Measurements from ENCODE around the gene NPTN. TPM values are rescaled to one million over a fixed set of nuclear protein-coding genes. Genes with fewer than 3 reads are reported as not detected.
"Not testable (repeated sequence)": the region's sequence is repeated elsewhere in the genome, so short reads cannot be mapped to it uniquely, and the experiment has no call there.

The NPTN gene
- total and polyA plus RNA-seq, 9 of the 15 experiments (the other 6 are each of a cell fraction or from before 2014, with no cell fraction given): 9.6 to 48.5 (median 21.7) TPM

DNA sequence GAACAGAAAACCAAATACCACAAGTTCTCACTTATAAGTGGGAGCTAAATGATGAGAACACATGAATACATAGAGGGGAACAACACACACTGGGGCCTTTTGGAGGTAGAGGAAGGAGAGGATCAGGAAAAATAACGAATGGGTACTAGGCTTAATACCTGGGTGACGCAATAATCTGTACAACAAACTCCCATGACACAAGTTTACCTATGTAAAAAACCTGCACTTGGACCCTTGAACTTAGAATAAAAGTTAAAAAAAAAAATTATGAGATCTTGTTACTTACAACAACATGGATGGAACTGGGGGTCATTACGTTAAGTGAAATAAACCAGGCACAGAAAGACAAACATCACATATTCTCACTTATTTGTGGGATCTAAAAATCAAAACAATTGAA is 84.3 kb downstream of the NPTN start:
- H4K20me1 ChIP-seq (replicated peaks; ENCODE audit: control insufficient read depth, insufficient read depth, low read length); H3K79me2 ChIP-seq (ENCODE audit: control insufficient read depth, insufficient read depth, low read length); DNase-seq (ENCODE audit: extremely low read depth in 1 of 4, low spot score in 3 of 4); H3K9me3 ChIP-seq (replicated peaks; ENCODE audit: control insufficient read depth, insufficient read depth, low read depth, low read length); H3K4me1 ChIP-seq (replicated peaks in 1 of 2; ENCODE audit: control insufficient read depth in 2 of 2, insufficient read depth in 2 of 2, low read length in 2 of 2); intact Hi-C loops (cut with micrococcal nuclease); H3K4me3 ChIP-seq; H3K9me1 ChIP-seq (ENCODE audit: control insufficient read depth, insufficient read depth, low read length); H3K27ac ChIP-seq (ENCODE audit: extremely low read depth, low read depth, low read length); H3K36me3 ChIP-seq (ENCODE audit: control insufficient read depth, insufficient read depth, low read length); H3K4me2 ChIP-seq (ENCODE audit: insufficient read depth, low read length); POLR2A ChIA-PET; BruUV-seq (replicated peaks); H2AFZ ChIP-seq (ENCODE audit: low read depth, low read length); FAIRE-seq; H3K27me3 ChIP-seq (ENCODE audit: control insufficient read depth in 2 of 2, insufficient read depth in 2 of 2, low read length in 2 of 2); H3K9ac ChIP-seq (ENCODE audit: insufficient read depth in 1 of 2, low read depth in 2 of 2, low read length in 2 of 2); CTCF ChIA-PET (ENCODE audit: low intra/inter-chr PET ratio); ATAC-seq; TF ChIP-seq CEBPG (CRISPR knock-in tag; IDR thresholded peaks at IDR 0.05): not testable (repeated sequence)
- in situ Hi-C loops (cut with MboI): loop anchor here (10.0 kb wide), 1 partner anchor 244 kb away; no protein-coding TSS in a partner anchor
- TF ChIP-seq CEBPG (tag; conservative IDR thresholded peaks at IDR 0.05 in 1 of 2, IDR thresholded peaks at IDR 0.05 in 1 of 2) (peak in 1 of 2 experiments; percentile 60; a peak in 2 of 4 replicates), CEBPB (tag; IDR thresholded peaks at IDR 0.05) (0 out of 2 replicates have a peak, but pooled peaks have one; percentile 16)
- TF ChIP-seq, protein P1, sequence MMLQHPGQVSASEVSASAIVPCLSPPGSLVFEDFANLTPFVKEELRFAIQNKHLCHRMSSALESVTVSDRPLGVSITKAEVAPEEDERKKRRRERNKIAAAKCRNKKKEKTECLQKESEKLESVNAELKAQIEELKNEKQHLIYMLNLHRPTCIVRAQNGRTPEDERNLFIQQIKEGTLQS (IDR thresholded peaks at IDR 0.05): peak; percentile 58
- TF ChIP-seq, protein P1 (CRISPR knock-in tag; conservative IDR thresholded peaks at IDR 0.05): not testable (repeated sequence)
- WGBS (ENCODE audit: insufficient coverage, low coverage, missing lambda C conversion rate): 0% methylated on average over 3 of the region's 3 CpGs

DNA sequence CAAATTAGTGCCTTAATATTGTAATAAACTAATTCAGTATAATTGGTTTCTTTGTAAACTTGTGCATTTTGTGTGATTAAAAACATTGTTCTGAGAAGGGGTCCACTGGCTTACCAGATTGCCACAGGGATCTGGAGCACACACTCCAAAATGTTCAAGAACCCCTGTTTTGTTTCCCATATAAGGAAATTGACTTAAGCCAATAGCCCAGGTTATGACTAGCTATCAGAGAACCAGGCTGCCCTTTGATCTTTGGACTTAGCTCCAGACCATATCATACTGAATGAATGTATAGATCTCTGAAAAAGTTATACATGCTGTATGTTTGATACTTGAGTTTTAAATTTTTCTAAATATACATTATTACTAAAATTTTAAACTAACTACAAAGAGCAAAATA is 91.7 kb downstream of the NPTN start:
- H3K4me3 ChIP-seq: no peak overlapping the region
- no peaks in the 10 kb centered on the region for H3K4me1 ChIP-seq (replicated peaks in 1 of 2; ENCODE audit: control insufficient read depth in 2 of 2, insufficient read depth in 2 of 2, low read length in 2 of 2)
- intact Hi-C loops (cut with micrococcal nuclease) (no loop called here), in situ Hi-C loops (cut with MboI) (loop anchor here (10.0 kb wide), 1 partner anchor 237 kb away; no protein-coding TSS in a partner anchor)
- BruUV-seq (replicated peaks): no TSS peak
- no peaks in the 10 kb centered on the region for H3K9me1 ChIP-seq (ENCODE audit: control insufficient read depth, insufficient read depth, low read length)
- no peaks in the 10 kb centered on the region for H3K79me2 ChIP-seq (ENCODE audit: control insufficient read depth, insufficient read depth, low read length)
- no peak for FAIRE-seq
- H3K36me3 ChIP-seq (ENCODE audit: control insufficient read depth, insufficient read depth, low read length): no peaks in the 10 kb centered on the region
- H3K9ac ChIP-seq (ENCODE audit: insufficient read depth in 1 of 2, low read depth in 2 of 2, low read length in 2 of 2): no peak overlapping the region
- CTCF ChIA-PET (ENCODE audit: low intra/inter-chr PET ratio): no interaction called here
- no peak for DNase-seq (ENCODE audit: extremely low read depth in 1 of 4, low spot score in 3 of 4)
- H3K27ac ChIP-seq (ENCODE audit: extremely low read depth, low read depth, low read length): no peak overlapping the region
- no peak for ATAC-seq
- no peak overlapping the region for H3K4me2 ChIP-seq (ENCODE audit: insufficient read depth, low read length)
- no peaks in the 10 kb centered on the region for H4K20me1 ChIP-seq (replicated peaks; ENCODE audit: control insufficient read depth, insufficient read depth, low read length)
- H3K27me3 ChIP-seq (ENCODE audit: control insufficient read depth in 2 of 2, insufficient read depth in 2 of 2, low read length in 2 of 2): peaks cover 0 to 6% of the 10 kb centered on the region in 2 experiments; a peak in 2 of 5 replicates
- no peak overlapping the region for H2AFZ ChIP-seq (ENCODE audit: low read depth, low read length)
- POLR2A ChIA-PET: interaction anchor here (1.6 kb wide), 1 partner anchor 14 kb away, joined by 4 read pairs; no protein-coding TSS in a partner anchor
- H3K9me3 ChIP-seq (replicated peaks; ENCODE audit: control insufficient read depth, insufficient read depth, low read depth, low read length): no peaks in the 10 kb centered on the region
- TF ChIP-seq RBFOX2 (IDR thresholded peaks at IDR 0.05; ENCODE audit: low read depth, low read length) (no peak), EGR1 (conservative IDR thresholded peaks at IDR 0.05) (no peak), BCL6 (CRISPR knock-in tag; IDR thresholded peaks at IDR 0.05) (no peak), ZC3H11A (IDR thresholded peaks at IDR 0.05; ENCODE audit: low read depth, low read length) (no peak), PREB (CRISPR knock-in tag; IDR thresholded peaks at IDR 0.05) (no peak)
- TF ChIP-seq, protein P2, sequence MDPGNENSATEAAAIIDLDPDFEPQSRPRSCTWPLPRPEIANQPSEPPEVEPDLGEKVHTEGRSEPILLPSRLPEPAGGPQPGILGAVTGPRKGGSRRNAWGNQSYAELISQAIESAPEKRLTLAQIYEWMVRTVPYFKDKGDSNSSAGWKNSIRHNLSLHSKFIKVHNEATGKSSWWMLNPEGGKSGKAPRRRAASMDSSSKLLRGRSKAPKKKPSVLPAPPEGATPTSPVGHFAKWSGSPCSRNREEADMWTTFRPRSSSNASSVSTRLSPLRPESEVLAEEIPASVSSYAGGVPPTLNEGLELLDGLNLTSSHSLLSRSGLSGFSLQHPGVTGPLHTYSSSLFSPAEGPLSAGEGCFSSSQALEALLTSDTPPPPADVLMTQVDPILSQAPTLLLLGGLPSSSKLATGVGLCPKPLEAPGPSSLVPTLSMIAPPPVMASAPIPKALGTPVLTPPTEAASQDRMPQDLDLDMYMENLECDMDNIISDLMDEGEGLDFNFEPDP (CRISPR knock-in tag; IDR thresholded peaks at IDR 0.05): no peak
